Measurements from ENCODE around the gene PARM1. TPM values are rescaled to one million over a fixed set of nuclear protein-coding genes. Genes with fewer than 3 reads are reported as not detected.

The PARM1 gene
- total and polyA plus RNA-seq, 2 donors (not counting 1 experiment from before 2014, with no cell fraction given) = 0.30 to 2.0 TPM

DNA sequence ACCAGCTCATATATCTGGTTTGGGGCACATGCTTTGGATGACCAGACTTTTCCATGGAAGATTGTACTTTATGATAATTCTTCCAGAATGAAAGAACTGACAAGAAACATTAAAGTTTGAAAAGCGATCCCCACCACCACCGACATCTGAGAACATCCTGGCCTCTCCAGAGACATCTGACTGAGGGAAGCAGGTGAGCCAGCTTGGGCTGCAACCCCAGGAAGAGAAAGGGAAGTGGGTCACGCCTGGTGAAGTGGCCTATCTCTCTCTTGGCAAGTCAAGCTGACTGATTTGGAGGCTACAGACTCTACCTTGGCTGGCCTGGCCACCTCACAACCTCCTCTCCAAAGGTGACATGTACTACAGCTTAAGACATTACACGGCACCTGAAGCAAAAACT is 20.7 kb downstream of the PARM1 start:
- H3K27me3 ChIP-seq (ENCODE audit: control insufficient read depth, insufficient read depth, low read length) = no peaks in the 10 kb centered on the region
- no peak overlapping the region for H3K4me2 ChIP-seq (ENCODE audit: extremely low read depth, insufficient read depth, low read length)
- H3K36me3 ChIP-seq (ENCODE audit: control insufficient read depth, insufficient read depth, low read length) = no peaks in the 10 kb centered on the region
- TF ChIP-seq, protein P1, sequence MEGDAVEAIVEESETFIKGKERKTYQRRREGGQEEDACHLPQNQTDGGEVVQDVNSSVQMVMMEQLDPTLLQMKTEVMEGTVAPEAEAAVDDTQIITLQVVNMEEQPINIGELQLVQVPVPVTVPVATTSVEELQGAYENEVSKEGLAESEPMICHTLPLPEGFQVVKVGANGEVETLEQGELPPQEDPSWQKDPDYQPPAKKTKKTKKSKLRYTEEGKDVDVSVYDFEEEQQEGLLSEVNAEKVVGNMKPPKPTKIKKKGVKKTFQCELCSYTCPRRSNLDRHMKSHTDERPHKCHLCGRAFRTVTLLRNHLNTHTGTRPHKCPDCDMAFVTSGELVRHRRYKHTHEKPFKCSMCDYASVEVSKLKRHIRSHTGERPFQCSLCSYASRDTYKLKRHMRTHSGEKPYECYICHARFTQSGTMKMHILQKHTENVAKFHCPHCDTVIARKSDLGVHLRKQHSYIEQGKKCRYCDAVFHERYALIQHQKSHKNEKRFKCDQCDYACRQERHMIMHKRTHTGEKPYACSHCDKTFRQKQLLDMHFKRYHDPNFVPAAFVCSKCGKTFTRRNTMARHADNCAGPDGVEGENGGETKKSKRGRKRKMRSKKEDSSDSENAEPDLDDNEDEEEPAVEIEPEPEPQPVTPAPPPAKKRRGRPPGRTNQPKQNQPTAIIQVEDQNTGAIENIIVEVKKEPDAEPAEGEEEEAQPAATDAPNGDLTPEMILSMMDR (conservative IDR thresholded peaks at IDR 0.05 in 1 of 2, IDR thresholded peaks at IDR 0.05 in 1 of 2; ENCODE audit: low read depth in 1 of 2, low read length in 2 of 2) = no peak
- no peak for TF ChIP-seq EZH2 (IDR thresholded peaks at IDR 0.05; ENCODE audit: low read length, missing control alignments)
- no peak overlapping the region for H3K27ac ChIP-seq (ENCODE audit: insufficient read depth, low read length)
- DNase-seq (ENCODE audit: low read depth in 2 of 2) = no peak
- H4K20me1 ChIP-seq (ENCODE audit: control insufficient read depth, extremely low read depth, insufficient read depth, low read length) = no peaks in the 10 kb centered on the region
- H3K9me3 ChIP-seq (ENCODE audit: control insufficient read depth, insufficient read depth, low read depth, low read length) = no peaks in the 10 kb centered on the region
- no peaks in the 10 kb centered on the region for H3K4me1 ChIP-seq (ENCODE audit: control insufficient read depth, extremely low read depth, insufficient read depth, low read length)
- H3K4me3 ChIP-seq (replicated peaks in 1 of 4; ENCODE audit: control extremely low read depth in 1 of 4, insufficient read depth in 1 of 4, low read depth in 3 of 4, low read length in 4 of 4) = no peak overlapping the region
- H3K9ac ChIP-seq (ENCODE audit: insufficient read depth, low read length) = no peak overlapping the region
- no peak overlapping the region for H2AFZ ChIP-seq (ENCODE audit: low read length)
- H3K79me2 ChIP-seq (ENCODE audit: control insufficient read depth, insufficient read depth, low read length) = no peaks in the 10 kb centered on the region

DNA sequence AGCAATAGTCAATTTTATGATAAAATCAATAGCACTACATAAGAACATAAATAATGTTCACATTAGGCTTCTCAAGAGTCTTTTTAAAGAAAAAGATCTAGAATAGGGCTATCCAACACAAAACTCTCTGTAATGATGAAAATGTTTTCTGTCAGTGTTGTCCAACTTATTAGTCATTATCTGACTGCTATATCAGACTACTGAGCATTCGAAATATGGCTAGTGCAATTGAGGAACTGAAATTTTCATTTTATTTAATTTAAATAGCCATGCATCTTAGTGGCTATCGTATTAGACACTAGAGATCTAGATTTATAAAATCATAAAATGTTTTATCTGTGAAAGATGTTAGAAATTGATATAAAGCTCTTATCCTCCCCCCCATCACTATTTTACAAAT is 26.0 kb downstream of the PARM1 start:
- H3K9ac ChIP-seq (ENCODE audit: insufficient read depth, low read length) = no peak overlapping the region
- no peak overlapping the region for H3K4me3 ChIP-seq (replicated peaks in 1 of 4; ENCODE audit: control extremely low read depth in 1 of 4, insufficient read depth in 1 of 4, low read depth in 3 of 4, low read length in 4 of 4)
- no peaks in the 10 kb centered on the region for H3K79me2 ChIP-seq (ENCODE audit: control insufficient read depth, insufficient read depth, low read length)
- no peak for DNase-seq (ENCODE audit: low read depth in 2 of 2)
- no peaks in the 10 kb centered on the region for H3K27me3 ChIP-seq (ENCODE audit: control insufficient read depth, insufficient read depth, low read length)
- H3K36me3 ChIP-seq (ENCODE audit: control insufficient read depth, insufficient read depth, low read length) = no peaks in the 10 kb centered on the region
- H2AFZ ChIP-seq (ENCODE audit: low read length) = no peak overlapping the region
- no peak overlapping the region for H3K27ac ChIP-seq (ENCODE audit: insufficient read depth, low read length)
- TF ChIP-seq, protein P1 (conservative IDR thresholded peaks at IDR 0.05 in 1 of 2, IDR thresholded peaks at IDR 0.05 in 1 of 2; ENCODE audit: low read depth in 1 of 2, low read length in 2 of 2) = no peak
- TF ChIP-seq EZH2 (IDR thresholded peaks at IDR 0.05; ENCODE audit: low read length, missing control alignments) = no peak
- no peaks in the 10 kb centered on the region for H4K20me1 ChIP-seq (ENCODE audit: control insufficient read depth, extremely low read depth, insufficient read depth, low read length)
- H3K4me2 ChIP-seq (ENCODE audit: extremely low read depth, insufficient read depth, low read length) = no peak overlapping the region
- H3K4me1 ChIP-seq (ENCODE audit: control insufficient read depth, extremely low read depth, insufficient read depth, low read length) = no peaks in the 10 kb centered on the region
- H3K9me3 ChIP-seq (ENCODE audit: control insufficient read depth, insufficient read depth, low read depth, low read length) = no peaks in the 10 kb centered on the region

DNA sequence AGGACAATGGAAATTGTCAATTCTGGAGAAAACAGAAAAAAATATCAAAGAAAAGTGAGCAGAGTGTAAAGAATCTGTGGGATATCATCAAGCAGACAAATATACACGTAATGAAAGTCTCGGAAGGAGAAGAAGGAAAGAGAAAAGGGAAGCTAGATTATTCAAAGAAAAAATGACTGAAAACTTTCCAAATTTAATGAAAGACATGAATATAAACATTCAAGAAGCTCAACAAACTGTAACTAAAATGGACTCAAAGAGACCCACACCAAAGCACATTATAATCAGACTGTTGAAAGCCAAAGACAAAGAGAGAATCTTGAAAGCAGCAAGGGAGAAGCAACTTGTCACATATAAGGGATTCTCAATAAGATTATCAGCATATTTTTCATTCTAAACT is 28.3 kb downstream of the PARM1 start:
- H3K4me2 ChIP-seq (ENCODE audit: extremely low read depth, insufficient read depth, low read length) = no peak overlapping the region
- H3K9me3 ChIP-seq (ENCODE audit: control insufficient read depth, insufficient read depth, low read depth, low read length) = no peaks in the 10 kb centered on the region
- no peak overlapping the region for H2AFZ ChIP-seq (ENCODE audit: low read length)
- no peak overlapping the region for H3K4me3 ChIP-seq (replicated peaks in 1 of 4; ENCODE audit: control extremely low read depth in 1 of 4, insufficient read depth in 1 of 4, low read depth in 3 of 4, low read length in 4 of 4)
- DNase-seq (ENCODE audit: low read depth in 2 of 2) = no peak
- TF ChIP-seq, protein P1 (conservative IDR thresholded peaks at IDR 0.05 in 1 of 2, IDR thresholded peaks at IDR 0.05 in 1 of 2; ENCODE audit: low read depth in 1 of 2, low read length in 2 of 2) = no peak
- TF ChIP-seq EZH2 (IDR thresholded peaks at IDR 0.05; ENCODE audit: low read length, missing control alignments) = no peak
- no peaks in the 10 kb centered on the region for H3K79me2 ChIP-seq (ENCODE audit: control insufficient read depth, insufficient read depth, low read length)
- no peaks in the 10 kb centered on the region for H4K20me1 ChIP-seq (ENCODE audit: control insufficient read depth, extremely low read depth, insufficient read depth, low read length)
- H3K9ac ChIP-seq (ENCODE audit: insufficient read depth, low read length) = no peak overlapping the region
- no peaks in the 10 kb centered on the region for H3K27me3 ChIP-seq (ENCODE audit: control insufficient read depth, insufficient read depth, low read length)
- H3K27ac ChIP-seq (ENCODE audit: insufficient read depth, low read length) = no peak overlapping the region
- no peaks in the 10 kb centered on the region for H3K4me1 ChIP-seq (ENCODE audit: control insufficient read depth, extremely low read depth, insufficient read depth, low read length)
- H3K36me3 ChIP-seq (ENCODE audit: control insufficient read depth, insufficient read depth, low read length) = no peaks in the 10 kb centered on the region
